Stimulated activated CD4-positive, alpha-beta T cell treated with anti-CD3 and anti-CD28 coated beads, Interleukin-12 subunit alpha, Interleukin-12 subunit beta, amount 100 ng/mL, for 4 hours (primary cell): ENCODE results near the gene EID2B.

Experiments
- DNase-seq: peaks from one replicate; pipeline ENCODE4 v3.0.0-alpha.2; 2020

The EID2B gene

GRCh38 chr19:39497996-39498797 lies 34.5 kb downstream of the EID2B start:
- DNase-seq = no peak

GRCh38 chr19:39497701-39497995 lies 35.0 kb downstream of the EID2B start:
- DNase-seq = no peak

- DNase-seq = no peak
These were observed 36.6 kb downstream of the EID2B start for GRCh38 chr19:39496063-39496462.

GRCh38 chr19:39494661-39495060 lies 38.0 kb downstream of the EID2B start:
- DNase-seq = no peak

GRCh38 chr19:39492788-39493187 lies 39.9 kb downstream of the EID2B start:
- DNase-seq = no peak

- no peak for DNase-seq
These were observed 40.4 kb downstream of the EID2B start for GRCh38 chr19:39492225-39492624.

GRCh38 chr19:39489756-39490155 lies 42.9 kb downstream of the EID2B start:
- no peak for DNase-seq

GRCh38 chr19:39483141-39483540 lies 49.5 kb downstream of the EID2B start:
- DNase-seq = no peak

- DNase-seq = no peak
These were observed 51.0 kb downstream of the EID2B start for GRCh38 chr19:39481676-39482075.

- no peak for DNase-seq
These were observed 51.5 kb downstream of the EID2B start for GRCh38 chr19:39481229-39481545.
